GM19395 (cell line): ENCODE measurements around the gene SFTPD.
A peak's percentile ranks its signal among the peaks of the same experiment; 100 is the strongest.

ENCODE experiments used
- ATAC-seq: cut with Tn5 transposase; IDR thresholded peaks from one replicate; pipeline ENCODE4 v1.9.1; 2021; ENCODE audit warnings: mild to moderate bottlenecking, moderate library complexity; ENCODE audit not compliant: unreplicated experiment

SFTPD gene

DNA sequence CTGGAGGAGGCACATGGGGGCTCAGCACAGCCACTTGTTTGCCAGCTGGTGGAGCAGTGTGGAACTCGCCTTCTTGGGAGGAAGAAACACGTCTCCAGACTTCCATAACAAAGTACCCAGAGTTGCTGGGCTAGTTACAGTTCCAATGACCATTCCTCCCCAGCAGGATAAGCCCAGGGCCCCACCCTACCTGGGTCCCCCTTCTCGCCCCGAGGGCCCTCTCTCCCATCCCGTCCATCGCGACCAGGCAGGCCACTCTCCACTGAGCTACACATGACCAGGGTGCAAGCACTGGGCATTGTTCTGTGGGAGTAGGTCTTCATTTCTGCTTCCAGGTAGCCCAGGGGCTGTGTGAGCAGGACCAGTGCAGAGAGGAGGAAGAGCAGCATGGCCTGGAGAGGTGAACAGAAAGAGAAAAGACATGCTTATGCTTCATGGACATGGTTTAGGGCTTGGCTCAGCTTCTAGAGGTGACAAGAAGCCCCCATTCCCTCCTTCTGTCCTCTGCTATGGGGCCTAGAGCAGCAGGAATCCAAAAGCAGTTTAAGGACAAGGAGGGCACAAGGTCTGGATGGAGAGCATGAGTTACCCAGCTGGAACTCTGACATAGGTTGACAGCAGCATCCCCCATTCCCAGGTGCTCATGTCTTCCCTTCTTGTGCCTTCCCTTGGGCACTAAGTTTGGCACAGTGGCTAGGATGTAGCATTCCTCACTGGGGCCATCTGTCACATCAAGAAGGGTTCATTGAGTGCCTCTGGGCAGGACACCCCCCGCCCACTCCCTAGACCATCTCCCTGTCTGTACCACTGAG is 2.4 kb downstream of the SFTPD start:
- no peak for ATAC-seq

DNA sequence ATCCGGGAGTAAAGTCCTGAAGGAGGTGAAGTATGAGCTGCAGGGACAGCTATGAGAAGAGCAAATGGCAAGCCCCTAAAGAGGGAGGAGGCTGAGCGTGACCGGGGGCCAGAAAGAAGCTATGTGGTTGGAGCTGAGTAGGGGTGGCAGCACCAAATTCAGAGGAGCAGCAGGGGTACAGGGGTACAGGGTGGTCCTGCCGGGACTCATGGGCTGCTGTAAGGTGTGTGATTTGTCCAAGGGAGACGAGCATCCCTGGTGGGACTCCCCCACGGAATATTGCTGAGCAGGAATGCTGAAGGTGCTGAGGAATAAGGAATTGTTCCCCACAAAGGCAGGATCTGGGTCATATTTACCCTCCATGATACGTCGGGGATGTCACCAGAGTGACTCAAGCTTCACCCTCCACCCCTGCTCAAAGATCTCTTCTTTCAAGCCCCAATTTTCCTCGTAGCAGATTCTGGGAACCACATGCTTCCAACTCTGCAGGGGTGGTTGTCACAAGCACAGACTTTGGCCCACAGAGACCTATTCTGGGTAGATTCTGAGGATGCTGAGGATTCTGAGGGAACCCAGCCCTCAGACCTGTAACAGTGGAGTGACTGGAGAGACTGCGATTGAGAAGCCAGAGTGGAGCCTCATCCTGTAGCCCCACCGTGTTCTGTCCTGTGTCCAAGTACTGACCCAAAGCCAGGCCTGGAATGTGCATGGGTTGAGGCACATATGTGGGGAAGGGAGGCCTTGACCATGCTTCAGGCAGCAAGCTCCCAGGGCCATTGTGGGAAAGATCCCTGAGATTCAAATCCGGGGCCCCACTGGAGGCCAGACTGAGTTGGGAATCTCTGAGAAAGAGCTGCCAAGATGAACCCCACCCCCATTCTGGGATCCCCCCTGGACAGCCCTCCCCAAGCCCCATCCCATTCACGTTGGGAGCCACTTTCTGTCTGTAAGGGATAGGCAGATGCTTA is 4.2 kb downstream of the SFTPD start:
- ATAC-seq = no peak

DNA sequence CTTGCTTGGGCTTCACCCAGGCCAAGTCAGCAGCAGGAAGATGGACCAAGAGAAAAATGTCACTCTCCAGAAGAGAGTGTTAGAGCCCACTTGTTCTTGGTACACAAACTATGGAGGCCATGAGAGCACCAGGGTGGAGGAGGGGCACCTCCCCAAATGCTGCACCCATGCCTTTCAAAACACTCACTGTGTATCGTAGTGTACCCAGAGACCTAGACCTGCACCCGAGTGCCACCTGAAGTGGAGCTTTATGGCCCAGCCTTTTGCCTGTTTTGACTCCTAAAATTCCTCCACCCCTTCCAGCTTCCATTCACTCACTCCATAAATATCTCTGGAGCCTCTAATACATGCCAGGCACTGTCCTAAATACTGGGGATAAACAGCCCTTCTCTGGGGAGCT is 5.0 kb downstream of the SFTPD start:
- ATAC-seq = no peak

DNA sequence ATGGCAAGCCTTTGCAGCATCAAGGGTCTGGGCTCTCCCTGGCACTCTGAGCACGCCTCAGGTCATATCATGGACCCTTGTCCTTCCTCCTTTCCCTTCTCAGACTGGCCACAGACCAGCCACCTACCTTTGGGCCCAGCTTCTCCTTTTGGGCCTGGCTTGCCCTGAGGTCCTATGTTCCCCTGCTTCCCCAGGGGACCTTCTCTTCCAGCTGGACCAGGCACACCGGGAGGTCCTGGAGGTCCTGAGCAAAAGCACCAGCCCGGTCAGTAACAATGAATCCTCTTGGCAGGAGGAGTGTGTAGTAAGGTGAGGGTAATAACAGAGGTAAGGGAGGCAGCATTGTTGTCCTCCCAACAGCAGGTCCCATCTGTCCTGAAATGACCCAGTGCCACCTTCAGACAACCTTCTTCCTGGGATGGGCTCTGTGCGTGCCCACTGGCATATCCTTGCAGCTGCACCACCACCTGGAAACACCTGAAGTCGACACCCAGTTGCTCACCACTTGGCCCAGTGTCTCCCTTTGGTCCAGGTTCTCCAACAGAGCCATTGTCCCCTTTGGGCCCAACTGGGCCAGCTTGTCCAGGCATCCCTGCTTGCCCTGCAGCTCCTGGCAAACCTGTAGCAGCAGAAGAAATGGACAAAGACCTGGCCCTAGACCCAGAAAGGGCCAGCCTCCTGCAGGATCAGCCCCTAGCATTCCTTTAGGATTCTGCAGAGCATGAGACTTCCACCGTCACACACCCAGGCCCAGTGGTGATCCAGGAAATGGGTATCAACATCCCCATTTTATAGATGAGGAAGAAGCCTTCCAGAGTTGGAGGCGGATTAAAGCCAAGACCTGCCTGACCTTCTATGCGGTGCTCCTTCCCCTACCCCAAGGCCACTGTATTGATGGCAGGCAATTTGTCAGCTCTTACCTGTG is 6.4 kb downstream of the SFTPD start:
- ATAC-seq = no peak

DNA sequence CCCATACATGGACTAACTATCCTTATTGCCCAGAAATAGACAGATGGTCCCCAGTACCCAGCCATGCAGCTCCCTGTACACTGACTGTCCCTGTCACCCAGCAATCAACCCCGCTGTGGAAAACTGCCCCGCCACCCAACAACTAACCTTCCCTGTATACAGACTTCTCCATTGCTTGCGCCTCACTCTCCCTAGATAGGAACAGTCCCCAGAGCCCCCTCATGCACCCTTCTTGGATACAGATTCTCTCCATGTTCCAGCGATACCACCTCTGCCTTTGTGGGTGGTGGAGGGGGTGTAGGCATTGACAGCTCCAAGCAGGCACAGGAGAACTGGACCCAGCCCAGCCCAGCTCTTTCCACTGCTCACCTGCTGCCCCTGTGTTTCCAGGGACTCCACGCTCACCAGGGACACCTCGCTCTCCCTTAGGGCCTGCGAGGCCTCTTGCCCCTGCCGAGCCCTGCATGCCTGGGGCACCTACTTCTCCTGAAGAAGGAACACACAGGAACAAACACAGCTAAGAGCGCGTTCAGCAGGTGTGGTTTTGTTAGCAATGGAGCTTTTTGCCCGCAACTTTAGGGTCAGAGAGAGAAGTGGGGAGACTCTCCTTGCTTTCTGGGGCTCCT is 7.2 kb downstream of the SFTPD start:
- ATAC-seq = no peak

DNA sequence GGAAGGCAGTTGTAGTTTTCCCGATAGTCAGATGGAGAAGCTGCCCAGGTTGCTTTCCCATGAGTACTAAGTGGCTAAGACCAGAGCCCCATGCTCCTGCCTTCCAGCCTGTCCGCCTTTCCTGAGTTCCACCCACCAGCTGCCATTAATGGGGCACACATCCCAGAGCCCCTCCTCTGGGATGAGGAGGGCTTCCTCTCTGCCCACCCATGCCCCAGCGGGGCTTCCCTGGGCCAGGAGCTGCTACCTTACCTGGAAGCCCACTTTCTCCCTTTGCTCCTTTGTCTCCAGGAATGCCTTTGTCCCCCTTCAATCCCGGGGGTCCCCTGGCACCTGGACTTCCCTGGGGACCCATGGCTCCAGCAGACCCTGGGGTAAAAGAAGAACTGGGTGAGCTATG is 7.8 kb downstream of the SFTPD start:
- no peak for ATAC-seq

DNA sequence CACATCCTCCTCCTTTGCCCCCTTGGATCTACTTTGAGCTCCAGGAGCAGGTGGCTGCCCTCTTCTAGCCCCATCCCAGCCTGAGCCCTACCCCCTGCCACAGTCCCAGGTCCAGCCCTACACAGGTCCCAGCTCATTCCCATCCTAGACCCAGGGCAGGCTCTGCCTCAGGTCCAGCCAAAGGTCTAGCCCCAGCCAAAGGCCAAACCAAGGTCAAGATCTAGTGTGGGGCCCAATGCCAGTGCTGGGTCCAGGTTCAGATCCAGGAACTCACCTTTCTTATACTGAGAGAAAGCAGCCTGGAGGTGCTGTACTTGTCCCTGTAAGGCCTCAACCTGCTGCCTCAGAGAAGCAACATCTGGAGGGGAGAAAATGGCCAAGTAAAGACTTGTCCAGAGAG is 8.5 kb downstream of the SFTPD start:
- ATAC-seq = no peak

DNA sequence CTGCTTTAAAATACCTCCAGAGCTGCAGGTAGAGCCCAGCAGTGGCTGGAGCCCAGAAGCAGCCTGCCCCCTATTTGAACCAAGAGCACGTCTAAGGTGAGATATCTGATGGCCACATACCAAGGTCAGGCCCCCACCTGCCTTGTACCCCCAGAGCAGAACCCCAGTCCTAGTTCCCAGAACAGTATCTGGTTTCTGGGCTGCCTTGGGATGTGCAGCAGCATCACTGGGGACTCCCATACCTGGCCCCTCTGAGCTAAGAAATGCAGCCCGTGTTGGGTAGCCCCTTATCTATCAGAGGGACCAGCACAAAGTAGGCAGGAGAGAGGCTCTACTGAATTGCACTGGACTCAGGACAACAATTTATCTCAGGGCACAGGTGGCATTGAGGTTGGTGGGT is 8.9 kb downstream of the SFTPD start:
- no peak for ATAC-seq

DNA sequence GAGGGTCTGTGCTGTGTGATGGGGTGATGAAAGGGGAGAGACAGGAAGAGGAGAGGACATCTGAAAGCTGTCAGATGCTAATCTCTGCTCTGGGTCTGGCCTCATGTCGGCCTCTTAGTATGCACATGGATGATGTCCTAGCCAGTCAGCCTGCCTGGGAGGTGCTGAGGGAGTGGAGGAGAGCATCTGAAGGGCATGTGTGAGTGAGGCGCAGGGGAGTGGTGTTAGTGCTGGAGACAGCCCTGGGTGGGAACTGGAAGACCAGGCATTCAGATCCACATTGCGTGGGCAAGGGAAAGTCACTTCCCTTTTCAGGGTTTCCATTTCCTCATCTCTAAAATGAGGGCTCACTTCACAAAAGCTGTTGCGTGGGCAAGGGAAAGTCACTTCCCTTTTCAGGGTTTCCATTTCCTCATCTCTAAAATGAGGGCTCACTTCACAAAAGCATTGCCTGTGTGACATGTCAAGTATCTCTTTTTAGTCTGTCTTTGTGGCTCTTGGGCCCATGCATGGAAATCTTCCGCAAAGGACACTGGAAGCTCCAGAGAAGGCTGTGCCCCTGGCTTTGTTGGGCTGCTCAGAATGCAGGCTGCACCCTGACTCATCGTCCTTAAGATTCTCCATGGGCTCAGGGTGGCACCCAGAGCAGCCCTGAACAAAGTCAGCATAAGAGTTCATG is 10.0 kb downstream of the SFTPD start:
- peak; percentile 85 for ATAC-seq

DNA sequence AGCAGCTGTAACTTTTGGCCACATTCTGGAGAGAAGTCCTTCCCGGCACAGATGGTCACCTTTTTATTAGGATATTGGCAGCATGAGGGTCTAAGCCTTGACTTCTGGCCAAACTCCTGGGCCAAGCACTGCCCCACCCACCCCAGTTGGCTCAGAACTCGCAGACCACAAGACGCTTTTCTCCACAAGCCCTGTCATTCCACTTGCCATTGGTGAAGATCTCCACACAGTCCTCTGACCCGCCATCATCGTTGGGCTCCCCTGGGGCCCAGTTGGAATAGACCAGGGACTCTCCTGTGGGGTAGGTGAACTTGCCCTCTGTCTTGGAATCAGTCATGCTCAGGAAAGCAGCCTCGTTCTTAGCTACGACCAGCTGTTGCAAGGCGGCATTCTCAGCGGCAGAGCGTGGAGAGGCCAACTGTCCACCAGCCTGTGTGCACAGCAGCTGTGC is 11.2 kb downstream of the SFTPD start:
- ATAC-seq = no peak

DNA sequence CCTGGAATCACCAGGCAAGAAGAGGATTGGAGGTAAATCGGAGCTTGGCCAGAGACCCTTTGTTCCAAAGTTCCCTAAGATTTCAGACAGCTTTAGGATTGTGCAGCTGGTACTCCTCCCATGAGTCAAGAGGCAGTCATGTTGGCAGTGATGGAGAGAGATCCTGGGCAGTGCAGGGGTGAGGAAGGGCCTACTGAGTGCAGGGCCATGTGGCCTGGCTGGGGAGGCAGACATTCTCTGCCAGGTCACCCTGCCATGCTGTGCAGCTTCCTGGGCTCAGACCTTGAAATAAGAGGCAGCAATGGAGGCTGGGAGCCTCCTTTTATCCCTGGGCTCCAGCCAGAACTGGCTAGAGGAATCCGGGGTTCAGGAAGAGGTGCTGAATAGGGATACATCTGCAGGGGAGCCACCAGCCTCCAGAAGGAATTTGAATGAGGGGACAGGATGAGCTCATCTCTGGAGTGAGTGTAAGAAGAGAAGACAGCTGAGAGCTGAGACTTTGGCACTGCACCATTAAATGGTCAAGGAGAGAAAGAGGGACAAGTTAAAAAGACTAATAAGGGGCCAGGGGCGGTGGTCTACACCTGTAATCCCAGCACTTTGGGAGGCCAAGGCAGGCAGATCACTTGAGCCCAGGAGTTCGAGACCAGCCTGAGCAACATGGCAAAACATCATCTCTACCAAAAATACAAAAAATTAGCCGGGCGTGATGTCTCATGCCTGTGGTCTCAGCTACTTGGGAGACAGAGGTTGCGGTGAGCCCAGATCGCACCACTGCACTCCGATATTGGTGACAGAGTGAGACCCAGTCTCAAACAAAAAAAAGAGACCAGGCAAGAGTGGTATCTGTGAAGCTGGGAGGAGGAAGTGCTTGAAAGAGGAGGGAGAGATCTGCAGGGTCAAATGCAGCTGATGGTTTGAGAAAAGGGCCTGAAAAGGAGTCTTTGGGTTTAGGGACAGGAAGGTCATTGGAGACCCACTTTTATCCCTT is 12.0 kb downstream of the SFTPD start:
- no peak for ATAC-seq

DNA sequence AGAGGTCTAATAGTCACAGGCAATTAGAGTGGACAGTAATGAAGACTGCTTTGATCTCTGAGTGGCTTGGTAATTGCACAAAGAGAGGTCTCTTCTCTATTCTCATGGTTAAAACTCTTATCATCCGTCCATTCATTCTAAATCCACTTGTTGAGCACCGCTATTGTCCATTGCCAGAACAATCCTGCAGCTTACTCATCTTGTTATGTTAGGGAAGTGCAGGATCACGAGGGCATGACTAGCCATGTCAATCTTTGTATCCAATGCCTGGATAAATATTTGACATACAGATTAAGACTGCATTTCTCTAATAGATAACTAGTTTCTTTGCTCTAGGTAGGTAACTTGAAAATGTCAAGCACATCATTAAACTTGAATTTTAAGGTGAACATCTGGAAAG is 14.9 kb downstream of the SFTPD start:
- no peak for ATAC-seq

DNA sequence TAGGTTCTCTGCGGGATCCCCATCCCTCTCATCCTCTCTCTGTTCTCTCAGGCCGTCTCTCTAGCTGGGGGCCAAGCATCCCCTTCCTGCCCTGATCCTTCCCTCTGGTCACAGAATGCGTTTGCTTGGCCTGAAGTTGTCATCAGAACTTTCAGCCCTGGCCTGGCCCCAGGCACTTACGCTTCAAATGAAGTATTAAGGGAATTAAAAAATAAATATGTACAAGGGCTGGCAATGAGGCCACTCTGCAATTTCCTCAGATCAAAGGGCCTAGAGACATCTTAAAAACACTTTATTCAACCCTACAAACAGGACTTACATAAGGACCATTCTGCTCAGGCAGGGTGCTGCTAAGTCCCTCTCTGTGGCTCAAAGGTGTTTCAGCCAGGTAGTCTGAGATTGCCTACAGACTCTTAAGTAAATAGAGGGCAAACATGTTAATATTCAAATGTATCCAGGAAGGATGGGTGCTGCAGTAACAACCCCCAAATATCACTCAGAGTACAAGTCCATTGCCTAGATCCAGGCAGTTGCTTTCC is 16.0 kb downstream of the SFTPD start:
- ATAC-seq = no peak

DNA sequence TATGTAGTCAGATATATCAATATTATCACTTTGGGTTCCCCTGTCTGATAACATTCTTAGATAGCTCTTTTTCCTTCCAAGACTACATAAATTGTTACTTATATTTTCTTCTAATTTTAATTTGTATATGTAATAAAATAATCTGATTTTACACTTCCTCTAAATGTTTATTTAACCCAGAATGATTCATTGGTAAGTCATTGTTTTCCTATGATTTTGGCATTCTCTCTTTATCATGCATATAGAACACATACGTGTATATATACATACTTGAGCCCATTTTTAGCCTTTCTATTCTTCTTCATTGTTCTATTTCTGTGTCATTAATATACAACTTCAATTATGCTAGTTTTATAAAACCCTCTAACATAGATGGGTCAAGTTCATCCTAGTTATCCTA is 16.6 kb downstream of the SFTPD start:
- no peak for ATAC-seq

DNA sequence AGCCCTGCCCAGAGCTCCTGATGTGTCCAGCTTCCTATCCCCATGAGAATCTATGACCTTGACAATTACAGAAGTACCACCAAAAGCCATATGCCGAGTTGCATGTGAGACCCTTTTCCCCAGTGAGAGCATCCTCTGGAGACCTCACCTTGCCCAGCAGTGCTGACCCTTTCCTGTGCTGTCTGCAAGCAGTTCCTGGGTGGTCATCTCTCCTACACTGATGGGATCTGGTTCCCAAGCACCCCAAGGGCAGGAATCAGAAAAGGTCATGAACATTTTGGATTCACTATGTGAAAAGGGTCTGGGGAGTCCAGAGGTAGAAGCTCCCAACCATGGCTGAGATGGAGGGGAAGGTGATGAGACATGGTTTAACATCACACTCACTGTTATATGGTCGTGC is 18.2 kb downstream of the SFTPD start:
- no peak for ATAC-seq

DNA sequence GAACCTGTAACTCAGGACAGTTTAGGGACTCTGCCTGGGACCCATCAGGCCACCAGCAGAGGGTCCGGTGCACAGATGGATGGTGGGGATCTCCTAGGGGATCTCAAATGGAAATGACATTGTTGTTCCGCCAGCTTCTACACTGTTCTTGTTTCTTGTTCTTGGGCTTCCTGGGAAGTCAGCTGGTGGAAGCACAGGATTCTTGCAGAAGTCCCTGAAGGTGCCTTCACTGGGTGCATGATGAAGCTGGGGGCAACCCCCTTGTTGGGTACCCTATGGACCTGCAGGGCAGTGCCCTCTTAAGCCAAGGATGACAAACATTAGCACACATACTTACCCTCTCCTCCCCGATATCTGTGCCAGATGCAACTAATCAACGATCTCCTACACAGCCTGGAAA is 18.6 kb downstream of the SFTPD start:
- ATAC-seq = no peak

DNA sequence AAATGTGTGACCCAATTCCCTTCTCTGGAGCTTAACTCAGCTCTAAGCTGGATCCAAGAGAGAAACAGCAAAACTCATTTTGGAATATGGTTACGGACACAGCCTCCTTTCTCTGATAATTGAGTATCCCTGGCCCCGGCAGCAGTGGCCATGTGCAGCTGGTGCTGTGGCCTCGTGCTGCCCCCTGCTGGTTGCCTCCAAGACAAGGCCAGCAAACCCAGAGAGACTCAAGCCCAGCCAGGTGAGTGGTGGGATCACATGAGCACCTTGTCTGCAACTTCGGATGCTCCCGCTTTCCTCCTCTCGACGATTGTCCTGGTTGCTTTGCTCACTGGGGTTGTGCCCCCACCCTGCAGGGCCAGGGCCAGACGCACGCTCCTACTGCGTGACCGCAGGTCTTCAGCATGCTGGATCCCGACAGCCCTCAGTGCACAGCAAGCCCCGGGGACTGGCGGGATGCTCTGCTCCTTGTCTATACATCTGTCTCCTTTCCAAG is 19.4 kb downstream of the SFTPD start:
- ATAC-seq = peak; percentile 94

DNA sequence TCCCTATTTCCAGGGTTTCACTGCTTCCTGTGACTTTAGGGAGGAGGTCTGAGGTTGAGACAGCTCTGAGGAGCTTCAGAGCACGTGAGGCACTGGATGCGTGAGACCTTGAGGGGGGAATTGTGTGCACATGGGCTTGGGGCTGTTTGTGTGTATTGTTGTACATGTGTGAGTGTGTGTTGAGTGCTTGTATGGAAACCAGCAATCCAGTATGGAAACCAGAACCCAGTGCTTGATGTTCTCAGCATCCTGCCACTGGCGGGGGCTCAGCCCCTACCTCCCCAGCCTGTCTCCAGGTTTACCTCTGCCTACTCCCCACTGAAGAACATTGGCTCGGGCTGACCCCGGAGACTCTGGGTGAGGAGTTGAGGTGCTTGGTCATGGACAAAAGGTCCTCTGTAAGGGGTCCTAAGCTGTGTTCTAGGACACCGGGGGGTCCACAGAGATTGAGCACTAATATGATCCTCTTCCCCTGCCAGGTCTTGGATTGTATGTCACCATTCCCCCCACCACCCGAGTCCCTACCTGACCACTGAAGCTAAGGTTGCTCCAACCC is 20.8 kb downstream of the SFTPD start:
- no peak for ATAC-seq
